Measurements from ENCODE around the gene RAP1GAP2.

The RAP1GAP2 gene

DNA sequence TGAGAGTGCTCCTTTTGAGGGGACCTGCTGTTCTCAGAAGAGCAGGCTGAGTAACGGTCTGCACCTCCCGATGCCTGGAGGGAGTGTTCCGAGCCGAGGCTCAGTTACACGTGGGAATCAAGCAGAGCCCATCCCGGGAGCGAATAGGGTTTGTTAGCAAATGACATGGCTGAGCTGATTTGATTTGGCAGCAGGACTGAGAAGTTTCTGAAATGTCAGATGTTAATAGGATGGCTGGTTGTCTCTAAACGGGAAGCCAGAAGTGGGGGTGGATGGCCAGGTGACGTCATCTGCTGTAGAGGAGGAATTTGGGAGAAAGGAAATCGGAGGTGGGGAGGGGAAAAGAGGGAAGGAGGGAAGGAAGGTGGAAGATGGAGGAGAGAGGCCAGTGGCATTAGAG, 128.0 kb downstream of the RAP1GAP2 start:
- TF ChIP-seq CTCF (conservative IDR thresholded peaks at IDR 0.05) = no peak
- no peak for TF ChIP-seq ZFX (IDR thresholded peaks at IDR 0.05)
- H3K27ac ChIP-seq = no peak overlapping the region

- H3K27ac ChIP-seq = no peak overlapping the region
- TF ChIP-seq CTCF (conservative IDR thresholded peaks at IDR 0.05) (no peak), ZFX (IDR thresholded peaks at IDR 0.05) (no peak)
These were observed 128.8 kb downstream of the RAP1GAP2 start for GRCh38 chr17:2925011-2925410.

DNA sequence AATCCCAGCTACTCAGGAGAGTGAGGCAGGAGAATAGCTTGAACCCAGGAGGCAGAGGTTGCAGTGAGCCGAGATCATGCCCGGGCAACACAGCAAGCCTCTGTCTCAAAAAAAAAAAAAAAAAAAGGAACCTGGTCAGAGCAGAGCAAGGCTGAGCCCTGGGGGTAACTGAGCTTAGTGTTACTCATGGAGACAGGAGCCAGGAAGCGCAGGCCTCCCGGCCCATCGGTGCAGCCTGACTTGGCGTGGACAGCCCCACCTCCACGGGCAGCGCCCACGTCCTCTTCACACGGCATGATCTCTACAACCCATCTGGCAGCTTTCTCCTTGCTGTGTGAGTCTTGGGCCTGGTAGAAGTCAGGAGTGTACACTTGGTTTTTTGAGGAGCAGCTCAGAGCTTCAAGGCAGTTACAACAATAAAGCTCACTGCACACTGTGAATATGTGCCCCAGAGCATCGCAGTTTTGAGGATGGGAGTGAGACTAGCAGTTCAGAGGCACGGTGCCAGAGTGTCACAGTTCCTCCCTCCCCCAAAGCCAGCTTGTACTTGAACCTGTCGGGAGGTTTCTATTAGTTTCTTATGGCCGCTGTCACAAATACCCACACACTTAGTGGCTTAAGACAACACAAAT, 129.9 kb downstream of the RAP1GAP2 start:
- TF ChIP-seq CTCF (conservative IDR thresholded peaks at IDR 0.05) (no peak), ZFX (IDR thresholded peaks at IDR 0.05) (no peak)
- H3K27ac ChIP-seq = no peak overlapping the region

GRCh38 chr17:2928294-2928890, 132.2 kb downstream of the RAP1GAP2 start:
- no peak overlapping the region for H3K27ac ChIP-seq
- no peak for TF ChIP-seq ZFX (IDR thresholded peaks at IDR 0.05)
- no peak for TF ChIP-seq CTCF (conservative IDR thresholded peaks at IDR 0.05)

DNA sequence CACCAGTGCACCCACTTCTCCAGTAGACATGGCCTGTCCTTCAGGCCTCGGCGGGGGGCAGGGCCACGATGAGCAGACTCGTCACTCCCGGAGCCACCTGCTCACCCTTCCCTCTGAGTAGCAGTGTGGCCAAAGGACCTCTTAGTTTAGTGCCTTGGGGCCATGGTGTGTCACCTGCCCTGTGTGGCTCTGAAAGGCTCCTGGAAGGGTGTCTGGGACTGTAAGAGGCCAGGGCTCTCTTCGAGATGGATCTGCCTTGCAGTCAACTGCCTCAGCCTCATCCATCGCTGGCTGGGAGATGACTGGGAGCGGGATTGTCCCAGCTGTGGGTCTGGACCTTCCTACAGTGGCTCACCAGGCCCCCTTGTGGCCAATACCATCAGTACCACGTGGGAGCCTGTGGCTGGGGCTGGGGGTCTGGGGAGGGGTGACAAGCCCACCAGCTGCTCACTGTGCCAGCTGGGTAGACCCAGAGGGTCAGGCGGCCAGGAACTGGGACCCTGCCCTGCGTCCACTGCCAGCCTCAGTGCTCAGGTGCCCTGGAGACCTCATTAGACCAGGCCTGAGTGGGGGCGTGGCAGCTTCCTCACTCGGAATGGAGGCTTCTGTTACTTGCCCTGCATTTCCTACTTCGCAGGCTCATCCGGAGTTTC, 133.8 kb downstream of the RAP1GAP2 start:
- H3K27ac ChIP-seq = no peak overlapping the region

GRCh38 chr17:2931876-2932275, 135.6 kb downstream of the RAP1GAP2 start:
- no peak overlapping the region for H3K27ac ChIP-seq
- TF ChIP-seq ZFX (IDR thresholded peaks at IDR 0.05) (no peak), CTCF (conservative IDR thresholded peaks at IDR 0.05) (no peak)

More for the DNA sequence above, 133.8 kb downstream of the RAP1GAP2 start:
- TF ChIP-seq CTCF (conservative IDR thresholded peaks at IDR 0.05) = peak; percentile 84
- TF ChIP-seq ZFX (IDR thresholded peaks at IDR 0.05) = no peak

GRCh38 chr17:2932946-2933345, 136.7 kb downstream of the RAP1GAP2 start:
- no peak for TF ChIP-seq CTCF (conservative IDR thresholded peaks at IDR 0.05)
- no peak for TF ChIP-seq ZFX (IDR thresholded peaks at IDR 0.05)
- peak overlapping the region; percentile 31 for H3K27ac ChIP-seq

Measured in C4-2B (cell line).